ENCODE results near the gene PRTG.
"Not testable (repeated sequence)": the region's sequence is repeated elsewhere in the genome, so short reads cannot be mapped to it uniquely, and the experiment has no call there.

Gene PRTG

GRCh38 chr15:55740981-55741832 is 1.7 kb downstream of the PRTG start:
- Histone ChIP-seq H3K27ac (ENCODE audit: low read depth, low read length) (no peak overlapping the region), H3K4me3 (ENCODE audit: low read depth in 1 of 2, low read length in 2 of 2) (peak overlapping the region; percentile 62), H3K27me3 (ENCODE audit: control insufficient read depth in 1 of 2, insufficient read depth in 2 of 2, low read length in 2 of 2) (peaks cover 20 to 23% of the 10 kb centered on the region in 2 donors), H3K9me3 (ENCODE audit: low read length) (no peaks in the 10 kb centered on the region), H3K36me3 (ENCODE audit: insufficient read depth, low read length) (no peaks in the 10 kb centered on the region), H3K4me1 (ENCODE audit: insufficient read depth, low read length) (peaks cover 18% of the 10 kb centered on the region), H3K9ac (ENCODE audit: low read length) (no peak overlapping the region)

- no peak overlapping the region for H3K27ac ChIP-seq (ENCODE audit: low read depth, low read length)
Observed at GRCh38 chr15:55740359-55740878, 2.5 kb downstream of the PRTG start.

GRCh38 chr15:55739641-55740040 is 3.3 kb downstream of the PRTG start:
- Histone ChIP-seq H3K27ac (ENCODE audit: low read depth, low read length) (no peak overlapping the region), H3K4me3 (ENCODE audit: low read depth in 1 of 2, low read length in 2 of 2) (no peak overlapping the region), H3K9ac (ENCODE audit: low read length) (no peak overlapping the region), H3K9me3 (ENCODE audit: low read length) (no peaks in the 10 kb centered on the region), H3K36me3 (ENCODE audit: insufficient read depth, low read length) (no peaks in the 10 kb centered on the region), H3K4me1 (ENCODE audit: insufficient read depth, low read length) (peaks cover 18% of the 10 kb centered on the region), H3K27me3 (ENCODE audit: control insufficient read depth in 1 of 2, insufficient read depth in 2 of 2, low read length in 2 of 2) (peaks cover 20 to 23% of the 10 kb centered on the region in 2 donors)

More at GRCh38 chr15:55740359-55740878, 2.5 kb downstream of the PRTG start:
- Histone ChIP-seq H3K4me3 (ENCODE audit: low read depth in 1 of 2, low read length in 2 of 2) (no peak overlapping the region), H3K27me3 (ENCODE audit: control insufficient read depth in 1 of 2, insufficient read depth in 2 of 2, low read length in 2 of 2) (peaks cover 20 to 23% of the 10 kb centered on the region in 2 donors), H3K9me3 (ENCODE audit: low read length) (no peaks in the 10 kb centered on the region), H3K36me3 (ENCODE audit: insufficient read depth, low read length) (no peaks in the 10 kb centered on the region), H3K4me1 (ENCODE audit: insufficient read depth, low read length) (peaks cover 18% of the 10 kb centered on the region), H3K9ac (ENCODE audit: low read length) (no peak overlapping the region)

- H3K9me3 ChIP-seq (ENCODE audit: low read length) = no peaks in the 10 kb centered on the region
- H3K9ac ChIP-seq (ENCODE audit: low read length) = no peak overlapping the region
- no peak overlapping the region for H3K27ac ChIP-seq (ENCODE audit: low read depth, low read length)
- no peak overlapping the region for H3K4me3 ChIP-seq (ENCODE audit: low read depth in 1 of 2, low read length in 2 of 2)
- H3K36me3 ChIP-seq (ENCODE audit: insufficient read depth, low read length) = no peaks in the 10 kb centered on the region
- H3K27me3 ChIP-seq (ENCODE audit: control insufficient read depth in 1 of 2, insufficient read depth in 2 of 2, low read length in 2 of 2) = peaks cover 20 to 23% of the 10 kb centered on the region in 2 donors
- peaks cover 18% of the 10 kb centered on the region for H3K4me1 ChIP-seq (ENCODE audit: insufficient read depth, low read length)
Observed at GRCh38 chr15:55738715-55739114, 4.2 kb downstream of the PRTG start.

GRCh38 chr15:55737373-55737772 is 5.6 kb downstream of the PRTG start:
- Histone ChIP-seq H3K27me3 (ENCODE audit: control insufficient read depth in 1 of 2, insufficient read depth in 2 of 2, low read length in 2 of 2) (peaks cover 12 to 20% of the 10 kb centered on the region in 2 donors), H3K4me3 (ENCODE audit: low read depth in 1 of 2, low read length in 2 of 2) (no peak overlapping the region), H3K36me3 (ENCODE audit: insufficient read depth, low read length) (no peaks in the 10 kb centered on the region), H3K27ac (ENCODE audit: low read depth, low read length) (no peak overlapping the region), H3K9ac (ENCODE audit: low read length) (no peak overlapping the region), H3K4me1 (ENCODE audit: insufficient read depth, low read length) (peaks cover 18% of the 10 kb centered on the region), H3K9me3 (ENCODE audit: low read length) (no peaks in the 10 kb centered on the region)

- Histone ChIP-seq H3K4me3 (ENCODE audit: low read depth in 1 of 2, low read length in 2 of 2) (no peak overlapping the region), H3K9ac (ENCODE audit: low read length) (no peak overlapping the region), H3K9me3 (ENCODE audit: low read length) (no peaks in the 10 kb centered on the region), H3K27me3 (ENCODE audit: control insufficient read depth in 1 of 2, insufficient read depth in 2 of 2, low read length in 2 of 2) (peaks cover 6 to 14% of the 10 kb centered on the region in 2 donors), H3K27ac (ENCODE audit: low read depth, low read length) (no peak overlapping the region), H3K4me1 (ENCODE audit: insufficient read depth, low read length) (peaks cover 15% of the 10 kb centered on the region), H3K36me3 (ENCODE audit: insufficient read depth, low read length) (no peaks in the 10 kb centered on the region)
Observed at GRCh38 chr15:55736756-55737155, 6.2 kb downstream of the PRTG start.

GRCh38 chr15:55734641-55735040 is 8.3 kb downstream of the PRTG start:
- Histone ChIP-seq H3K27ac (ENCODE audit: low read depth, low read length) (no peak overlapping the region), H3K4me1 (ENCODE audit: insufficient read depth, low read length) (peaks cover 4% of the 10 kb centered on the region), H3K9ac (ENCODE audit: low read length) (no peak overlapping the region), H3K4me3 (ENCODE audit: low read depth in 1 of 2, low read length in 2 of 2) (no peak overlapping the region), H3K27me3 (ENCODE audit: control insufficient read depth in 1 of 2, insufficient read depth in 2 of 2, low read length in 2 of 2) (peaks cover 0 to 4% of the 10 kb centered on the region in 2 donors), H3K9me3 (ENCODE audit: low read length) (no peaks in the 10 kb centered on the region), H3K36me3 (ENCODE audit: insufficient read depth, low read length) (no peaks in the 10 kb centered on the region)

GRCh38 chr15:55733461-55733860 is 9.5 kb downstream of the PRTG start:
- not testable (repeated sequence) for H3K9me3 ChIP-seq (ENCODE audit: low read length); H3K36me3 ChIP-seq (ENCODE audit: insufficient read depth, low read length); H3K27ac ChIP-seq (ENCODE audit: low read depth, low read length); H3K4me3 ChIP-seq (ENCODE audit: low read depth in 1 of 2, low read length in 2 of 2); H3K9ac ChIP-seq (ENCODE audit: low read length); H3K27me3 ChIP-seq (ENCODE audit: control insufficient read depth in 1 of 2, insufficient read depth in 2 of 2, low read length in 2 of 2); H3K4me1 ChIP-seq (ENCODE audit: insufficient read depth, low read length)

- H3K36me3 ChIP-seq (ENCODE audit: insufficient read depth, low read length) = no peaks in the 10 kb centered on the region
- H3K9me3 ChIP-seq (ENCODE audit: low read length) = no peaks in the 10 kb centered on the region
- no peaks in the 10 kb centered on the region for H3K4me1 ChIP-seq (ENCODE audit: insufficient read depth, low read length)
- no peak overlapping the region for H3K27ac ChIP-seq (ENCODE audit: low read depth, low read length)
- no peak overlapping the region for H3K4me3 ChIP-seq (ENCODE audit: low read depth in 1 of 2, low read length in 2 of 2)
- no peaks in the 10 kb centered on the region for H3K27me3 ChIP-seq (ENCODE audit: control insufficient read depth in 1 of 2, insufficient read depth in 2 of 2, low read length in 2 of 2)
- H3K9ac ChIP-seq (ENCODE audit: low read length) = no peak overlapping the region
Observed at GRCh38 chr15:55721554-55722185, 21.3 kb downstream of the PRTG start.

GRCh38 chr15:55715355-55716076 is 27.4 kb downstream of the PRTG start:
- Histone ChIP-seq H3K27me3 (ENCODE audit: control insufficient read depth in 1 of 2, insufficient read depth in 2 of 2, low read length in 2 of 2) (no peaks in the 10 kb centered on the region), H3K4me3 (ENCODE audit: low read depth in 1 of 2, low read length in 2 of 2) (no peak overlapping the region), H3K4me1 (ENCODE audit: insufficient read depth, low read length) (no peaks in the 10 kb centered on the region), H3K27ac (ENCODE audit: low read depth, low read length) (no peak overlapping the region), H3K9ac (ENCODE audit: low read length) (no peak overlapping the region), H3K9me3 (ENCODE audit: low read length) (no peaks in the 10 kb centered on the region), H3K36me3 (ENCODE audit: insufficient read depth, low read length) (no peaks in the 10 kb centered on the region)

- no peak overlapping the region for H3K4me3 ChIP-seq (ENCODE audit: low read depth in 1 of 2, low read length in 2 of 2)
- no peaks in the 10 kb centered on the region for H3K9me3 ChIP-seq (ENCODE audit: low read length)
- no peaks in the 10 kb centered on the region for H3K36me3 ChIP-seq (ENCODE audit: insufficient read depth, low read length)
- no peaks in the 10 kb centered on the region for H3K4me1 ChIP-seq (ENCODE audit: insufficient read depth, low read length)
- H3K27ac ChIP-seq (ENCODE audit: low read depth, low read length) = no peak overlapping the region
- H3K27me3 ChIP-seq (ENCODE audit: control insufficient read depth in 1 of 2, insufficient read depth in 2 of 2, low read length in 2 of 2) = no peaks in the 10 kb centered on the region
- no peak overlapping the region for H3K9ac ChIP-seq (ENCODE audit: low read length)
Observed at GRCh38 chr15:55714064-55714463, 28.9 kb downstream of the PRTG start.
